Measurements from ENCODE around the gene SYCP1. TPM values are rescaled to one million over a fixed set of nuclear protein-coding genes. Genes with fewer than 3 reads are reported as not detected.
A peak's percentile ranks its signal among the peaks of the same experiment; 100 is the strongest.

The SYCP1 gene
- total RNA-seq, 2 donors from 2014 or later: not detected

DNA sequence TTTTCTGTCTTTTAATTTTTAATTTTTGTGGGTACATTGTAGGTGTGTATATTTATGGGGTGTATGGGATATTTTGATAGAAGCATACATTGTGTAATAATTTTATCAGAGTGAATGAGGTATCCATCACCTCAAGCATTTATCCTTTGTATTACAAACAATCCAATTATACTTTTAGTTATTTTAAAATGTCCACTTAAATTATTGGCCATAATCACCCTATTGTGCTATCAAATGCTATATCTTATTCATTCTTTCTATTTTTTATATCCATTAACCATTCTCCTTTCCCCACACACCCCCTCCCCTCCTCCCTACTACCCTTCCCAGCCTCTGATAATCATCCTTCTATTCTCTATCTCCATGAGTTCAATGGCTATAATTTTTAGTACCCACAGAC is 104.8 kb downstream of the SYCP1 start:
- no peak overlapping the region for H3K27ac ChIP-seq
- H3K36me3 ChIP-seq (replicated peaks in 1 of 2; ENCODE audit: insufficient read depth in 1 of 2, low read depth in 2 of 2): no peaks in the 10 kb centered on the region
- DNase-seq: no peak
- no peaks in the 10 kb centered on the region for H3K9me3 ChIP-seq
- H3K4me3 ChIP-seq: no peak overlapping the region
- H3K4me1 ChIP-seq: no peaks in the 10 kb centered on the region
- intact Hi-C loops (cut with DNase I): no loop called here
- TF ChIP-seq POLR2A (IDR thresholded peaks at IDR 0.05): no peak
- TF ChIP-seq, protein P1, sequence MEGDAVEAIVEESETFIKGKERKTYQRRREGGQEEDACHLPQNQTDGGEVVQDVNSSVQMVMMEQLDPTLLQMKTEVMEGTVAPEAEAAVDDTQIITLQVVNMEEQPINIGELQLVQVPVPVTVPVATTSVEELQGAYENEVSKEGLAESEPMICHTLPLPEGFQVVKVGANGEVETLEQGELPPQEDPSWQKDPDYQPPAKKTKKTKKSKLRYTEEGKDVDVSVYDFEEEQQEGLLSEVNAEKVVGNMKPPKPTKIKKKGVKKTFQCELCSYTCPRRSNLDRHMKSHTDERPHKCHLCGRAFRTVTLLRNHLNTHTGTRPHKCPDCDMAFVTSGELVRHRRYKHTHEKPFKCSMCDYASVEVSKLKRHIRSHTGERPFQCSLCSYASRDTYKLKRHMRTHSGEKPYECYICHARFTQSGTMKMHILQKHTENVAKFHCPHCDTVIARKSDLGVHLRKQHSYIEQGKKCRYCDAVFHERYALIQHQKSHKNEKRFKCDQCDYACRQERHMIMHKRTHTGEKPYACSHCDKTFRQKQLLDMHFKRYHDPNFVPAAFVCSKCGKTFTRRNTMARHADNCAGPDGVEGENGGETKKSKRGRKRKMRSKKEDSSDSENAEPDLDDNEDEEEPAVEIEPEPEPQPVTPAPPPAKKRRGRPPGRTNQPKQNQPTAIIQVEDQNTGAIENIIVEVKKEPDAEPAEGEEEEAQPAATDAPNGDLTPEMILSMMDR (IDR thresholded peaks at IDR 0.05): no peak
- no peaks in the 10 kb centered on the region for H3K27me3 ChIP-seq
- ATAC-seq: no peak

DNA sequence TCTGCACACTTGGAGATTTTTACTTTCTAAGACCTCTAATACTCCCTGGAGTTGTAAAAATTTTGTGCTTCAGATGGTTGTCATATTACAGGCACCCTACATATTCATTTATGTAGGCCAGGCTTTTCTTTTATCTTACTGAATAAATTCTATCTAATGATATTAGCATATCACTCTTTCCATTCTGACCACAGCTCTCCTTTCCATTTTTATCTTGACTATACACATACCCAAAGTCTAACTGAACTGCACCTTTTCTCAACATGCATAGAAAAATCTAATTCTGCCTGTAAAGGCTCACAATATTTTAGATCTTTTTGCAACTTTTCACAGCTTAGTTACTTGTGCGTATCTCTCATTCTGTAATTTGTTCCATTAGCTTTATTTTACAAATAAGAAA is 122.2 kb downstream of the SYCP1 start:
- Histone ChIP-seq H3K4me1 (no peaks in the 10 kb centered on the region), H3K4me3 (no peak overlapping the region), H3K27ac (no peak overlapping the region), H3K27me3 (no peaks in the 10 kb centered on the region), H3K9me3 (peaks cover 0 to 3% (median 0%) of the 10 kb centered on the region in 3 donors), H3K36me3 (replicated peaks in 1 of 2; ENCODE audit: insufficient read depth in 1 of 2, low read depth in 2 of 2) (no peaks in the 10 kb centered on the region)
- ATAC-seq (no peak), DNase-seq (no peak)
- no peak for TF ChIP-seq POLR2A (IDR thresholded peaks at IDR 0.05)
- TF ChIP-seq, protein P1 (IDR thresholded peaks at IDR 0.05): no peak
- 79 to 92% methylated on average over 1 of the region's 1 CpG for WGBS, 2 donors
- intact Hi-C loops (cut with DNase I): no loop called here

DNA sequence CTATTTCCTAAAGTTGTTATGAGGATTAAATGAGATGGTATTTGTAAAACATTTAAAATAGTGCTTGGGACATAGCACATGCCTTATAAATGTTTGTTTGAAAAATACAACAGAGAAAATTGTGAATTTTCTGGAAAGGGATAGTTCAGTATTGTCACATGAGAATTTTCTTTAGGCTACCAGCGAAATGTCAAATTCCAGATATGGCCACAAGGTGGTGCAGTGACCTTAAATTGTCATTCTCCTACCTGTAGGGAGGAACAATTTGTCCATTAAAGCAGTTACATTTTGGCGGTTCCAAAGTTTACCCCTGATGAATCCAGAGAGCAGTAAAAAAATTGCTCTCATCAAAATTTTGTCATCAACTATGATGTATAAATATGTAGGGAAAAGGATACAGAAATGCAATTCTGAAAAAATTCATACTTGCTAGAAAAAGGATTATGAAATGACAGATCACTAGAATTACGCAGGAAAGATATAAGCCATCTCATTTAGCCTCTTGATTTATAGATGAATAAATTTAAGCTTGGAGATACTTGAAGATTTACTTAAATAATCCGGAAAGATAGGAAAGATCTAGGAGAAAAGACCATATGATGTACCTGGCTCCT is 124.7 kb downstream of the SYCP1 start:
- intact Hi-C loops (cut with DNase I): no loop called here
- H3K9me3 ChIP-seq: peaks cover 0 to 6% (median 0%) of the 10 kb centered on the region in 3 donors
- no peaks in the 10 kb centered on the region for H3K36me3 ChIP-seq (replicated peaks in 1 of 2; ENCODE audit: insufficient read depth in 1 of 2, low read depth in 2 of 2)
- ATAC-seq (peak; percentile 47), DNase-seq (peak; percentile 66 to 80 (median 74))
- H3K4me3 ChIP-seq: no peak overlapping the region
- H3K27ac ChIP-seq: no peak overlapping the region
- H3K4me1 ChIP-seq: no peaks in the 10 kb centered on the region
- H3K27me3 ChIP-seq: no peaks in the 10 kb centered on the region
- 24 to 29% methylated on average over 4 of the region's 4 CpGs for WGBS, 2 donors
- TF ChIP-seq, protein P1 (IDR thresholded peaks at IDR 0.05): peak; percentile 58 to 88 (median 77)
- TF ChIP-seq POLR2A (IDR thresholded peaks at IDR 0.05): no peak

DNA sequence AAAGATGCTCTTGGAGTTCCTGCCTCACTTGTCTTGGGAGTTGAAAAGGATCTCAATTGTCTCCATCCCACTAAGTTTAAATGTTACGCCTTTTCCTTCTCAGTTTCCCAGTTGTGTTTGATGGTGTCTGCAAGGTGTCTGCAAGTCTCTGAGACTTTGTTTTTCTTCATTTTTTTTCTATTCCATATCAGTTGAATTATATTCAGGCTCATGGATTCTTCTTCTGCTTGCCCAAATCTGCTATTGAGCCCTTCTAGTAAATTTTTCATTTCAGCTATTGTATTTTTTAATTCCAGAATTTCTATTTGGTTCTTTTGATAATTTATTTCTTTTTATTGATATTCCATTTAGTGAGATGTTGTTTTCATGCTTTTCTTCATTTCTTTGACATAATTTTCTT is 127.6 kb downstream of the SYCP1 start:
- Histone ChIP-seq H3K27me3 (no peaks in the 10 kb centered on the region), H3K27ac (no peak overlapping the region), H3K4me3 (no peak overlapping the region), H3K9me3 (peaks cover 0 to 6% (median 0%) of the 10 kb centered on the region in 3 donors), H3K36me3 (replicated peaks in 1 of 2; ENCODE audit: insufficient read depth in 1 of 2, low read depth in 2 of 2) (no peaks in the 10 kb centered on the region), H3K4me1 (no peaks in the 10 kb centered on the region)
- 35 to 52% methylated on average over 1 of the region's 1 CpG for WGBS, 2 donors
- intact Hi-C loops (cut with DNase I): loop anchor here (5.0 kb wide), 1 partner anchor 130 kb away; no protein-coding TSS in a partner anchor
- DNase-seq: no peak
- no peak for TF ChIP-seq POLR2A (IDR thresholded peaks at IDR 0.05)
- TF ChIP-seq, protein P1 (IDR thresholded peaks at IDR 0.05): no peak
- no peak for ATAC-seq

DNA sequence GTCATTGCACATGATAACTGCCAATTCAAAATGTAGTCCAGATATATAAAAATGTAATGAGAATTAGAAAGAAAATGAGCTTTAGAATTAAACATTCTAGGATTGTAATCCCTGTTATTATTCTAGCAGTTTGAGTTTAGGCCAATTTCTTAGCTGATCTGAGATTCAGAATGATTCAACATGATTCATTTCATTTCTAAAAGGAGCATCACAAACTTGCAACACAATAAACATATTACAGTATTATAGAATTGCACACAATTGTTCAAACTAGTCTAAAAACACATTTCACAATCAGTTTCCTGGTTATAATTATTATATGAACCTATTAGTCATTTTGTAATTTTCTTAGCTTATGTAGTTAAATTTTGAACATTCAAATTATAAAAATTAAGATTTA is 131.6 kb downstream of the SYCP1 start:
- H3K27me3 ChIP-seq: no peaks in the 10 kb centered on the region
- no peaks in the 10 kb centered on the region for H3K4me1 ChIP-seq
- TF ChIP-seq, protein P1 (IDR thresholded peaks at IDR 0.05): no peak
- no peak for TF ChIP-seq POLR2A (IDR thresholded peaks at IDR 0.05)
- no peak overlapping the region for H3K27ac ChIP-seq
- H3K4me3 ChIP-seq: no peak overlapping the region
- intact Hi-C loops (cut with DNase I): no loop called here
- no peaks in the 10 kb centered on the region for H3K36me3 ChIP-seq (replicated peaks in 1 of 2; ENCODE audit: insufficient read depth in 1 of 2, low read depth in 2 of 2)
- ATAC-seq (no peak), DNase-seq (no peak)
- H3K9me3 ChIP-seq: peaks cover 0 to 17% (median 0%) of the 10 kb centered on the region in 3 donors

Measured in body of pancreas (tissue), 4 donors.